A673 (cell line): Measurements from ENCODE around the gene MBNL2.

Experiments used
- CTCF ChIP-seq: fragments of 300-800, 200-600 bp; sonication (generic); conservative IDR thresholded peaks from 2 replicates; pipeline ENCODE4 v1.5.1; 2017; ENCODE audit warnings: low read depth, mild to moderate bottlenecking, antibody characterized with exemption, low read length, moderate library complexity, mixed read lengths
- EZH2 ChIP-seq: fragments of 200-600 bp; sonication (generic); IDR thresholded peaks from 2 replicates; pipeline ENCODE4 v1.6.1; 2017; ENCODE audit warnings: borderline replicate concordance, low read depth, mild to moderate bottlenecking, mixed read lengths, antibody characterized with exemption, low read length; ENCODE audit not compliant: poor library complexity, severe bottlenecking

GRCh38 chr13:97371486-97372109, 149.5 kb downstream of the MBNL2 start:
- TF ChIP-seq CTCF (no peak), EZH2 (no peak)
